Adrenal gland (tissue), 5 donors: ENCODE results near the gene BATF.

Source experiments
- POLR2A ChIP-seq, 2 donors: fragments of 450-650 bp; IDR thresholded peaks; one replicate each; pipeline ENCODE4 v1.6.1; 2017; ENCODE audit warnings: antibody characterized with exemption in 2 of 2, mild to moderate bottlenecking in 2 of 2, moderate library complexity in 1 of 2
- TF ChIP-seq, protein P1 (sequence below), 6 experiments: fragments of 450-650 bp in 4 of 6; fragments of 200-600 bp in 2 of 6; sonication (generic) in 1 of 6; IDR thresholded peaks; 1 replicate in 5 of 6; 2 replicates in 1 of 6; pipeline versions ENCODE4 v1.5.1 to v1.8.0; 2016 to 2021; ENCODE audit warnings: antibody characterized with exemption in 6 of 6, mild to moderate bottlenecking in 2 of 6, moderate library complexity in 1 of 6
- donor health status: DM: no; HTN: no; CAD: no.

DNA sequence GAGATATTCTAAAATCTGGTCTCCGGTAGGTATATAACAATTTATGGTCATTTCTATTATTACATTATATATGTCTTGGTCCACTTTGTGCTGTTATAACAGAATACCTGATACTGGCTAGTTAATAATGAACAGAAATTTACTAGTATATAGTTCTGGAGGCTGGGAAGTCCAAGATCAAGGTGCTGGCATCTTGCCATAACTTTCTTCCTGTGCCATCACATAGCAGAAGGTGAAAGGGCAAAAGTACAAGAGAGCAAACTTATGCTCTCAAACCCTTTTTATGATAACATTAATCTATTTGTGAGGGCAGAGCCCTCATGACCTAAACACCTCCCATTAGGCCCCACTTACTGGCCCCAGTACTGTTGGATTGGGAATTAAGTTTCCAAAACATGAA lies 17.9 kb upstream of the BATF start:
- TF ChIP-seq, protein P1, sequence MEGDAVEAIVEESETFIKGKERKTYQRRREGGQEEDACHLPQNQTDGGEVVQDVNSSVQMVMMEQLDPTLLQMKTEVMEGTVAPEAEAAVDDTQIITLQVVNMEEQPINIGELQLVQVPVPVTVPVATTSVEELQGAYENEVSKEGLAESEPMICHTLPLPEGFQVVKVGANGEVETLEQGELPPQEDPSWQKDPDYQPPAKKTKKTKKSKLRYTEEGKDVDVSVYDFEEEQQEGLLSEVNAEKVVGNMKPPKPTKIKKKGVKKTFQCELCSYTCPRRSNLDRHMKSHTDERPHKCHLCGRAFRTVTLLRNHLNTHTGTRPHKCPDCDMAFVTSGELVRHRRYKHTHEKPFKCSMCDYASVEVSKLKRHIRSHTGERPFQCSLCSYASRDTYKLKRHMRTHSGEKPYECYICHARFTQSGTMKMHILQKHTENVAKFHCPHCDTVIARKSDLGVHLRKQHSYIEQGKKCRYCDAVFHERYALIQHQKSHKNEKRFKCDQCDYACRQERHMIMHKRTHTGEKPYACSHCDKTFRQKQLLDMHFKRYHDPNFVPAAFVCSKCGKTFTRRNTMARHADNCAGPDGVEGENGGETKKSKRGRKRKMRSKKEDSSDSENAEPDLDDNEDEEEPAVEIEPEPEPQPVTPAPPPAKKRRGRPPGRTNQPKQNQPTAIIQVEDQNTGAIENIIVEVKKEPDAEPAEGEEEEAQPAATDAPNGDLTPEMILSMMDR (IDR thresholded peaks at IDR 0.05): no peak
- no peak for TF ChIP-seq POLR2A (IDR thresholded peaks at IDR 0.05)
